ENCODE results near the gene KRTDAP.

KRTDAP gene, protein sequence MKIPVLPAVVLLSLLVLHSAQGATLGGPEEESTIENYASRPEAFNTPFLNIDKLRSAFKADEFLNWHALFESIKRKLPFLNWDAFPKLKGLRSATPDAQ

DNA sequence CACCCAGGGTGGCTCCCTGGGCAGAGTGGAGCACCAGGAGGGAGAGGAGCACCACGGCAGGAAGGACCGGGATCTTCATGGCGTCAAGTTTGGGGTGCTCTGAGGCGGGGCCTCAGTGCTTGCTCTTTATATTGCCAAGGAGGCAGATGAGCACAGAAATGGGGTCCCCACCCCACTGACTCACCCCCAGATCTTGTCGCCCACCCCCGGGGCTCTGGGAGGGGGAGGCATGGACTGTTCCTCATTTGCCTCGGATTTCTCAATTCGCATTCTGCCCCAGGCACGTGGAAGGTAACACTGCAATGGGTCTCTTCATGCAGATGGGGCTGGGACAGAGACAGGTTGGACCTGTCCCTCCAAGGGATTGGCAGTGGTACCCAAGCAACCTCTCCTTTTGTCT is at the start of gene KRTDAP:
Gene KRTDAP (minus strand): TSS at position 101 of the 400 bp plus-strand sequence. CDS start 22 bp downstream, at position 79.
- no peak for DNase-seq

DNA sequence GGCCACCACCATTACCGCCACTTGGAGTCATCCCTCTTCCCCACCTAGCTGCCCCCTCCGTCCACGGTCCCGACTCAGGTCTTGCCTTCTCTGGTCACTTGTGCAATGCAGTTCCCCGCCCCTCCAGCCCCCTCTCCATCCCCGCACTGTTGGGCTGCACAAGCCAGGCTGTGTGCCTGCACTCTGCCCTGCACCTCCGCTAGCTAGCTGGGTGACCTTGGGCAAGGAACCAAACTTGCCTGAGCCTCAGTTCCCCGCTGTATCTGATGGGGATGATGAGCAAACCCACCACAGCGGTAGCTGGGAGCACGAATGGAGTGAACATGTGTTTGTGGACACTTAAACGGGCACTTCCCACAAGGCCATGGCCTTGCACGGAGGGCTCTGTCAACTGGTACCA is 49.6 kb upstream of the KRTDAP start:
- no peak for DNase-seq

- no peak for DNase-seq
These were observed 49.0 kb upstream of the KRTDAP start for GRCh38 chr19:35539314-35539713.

DNA sequence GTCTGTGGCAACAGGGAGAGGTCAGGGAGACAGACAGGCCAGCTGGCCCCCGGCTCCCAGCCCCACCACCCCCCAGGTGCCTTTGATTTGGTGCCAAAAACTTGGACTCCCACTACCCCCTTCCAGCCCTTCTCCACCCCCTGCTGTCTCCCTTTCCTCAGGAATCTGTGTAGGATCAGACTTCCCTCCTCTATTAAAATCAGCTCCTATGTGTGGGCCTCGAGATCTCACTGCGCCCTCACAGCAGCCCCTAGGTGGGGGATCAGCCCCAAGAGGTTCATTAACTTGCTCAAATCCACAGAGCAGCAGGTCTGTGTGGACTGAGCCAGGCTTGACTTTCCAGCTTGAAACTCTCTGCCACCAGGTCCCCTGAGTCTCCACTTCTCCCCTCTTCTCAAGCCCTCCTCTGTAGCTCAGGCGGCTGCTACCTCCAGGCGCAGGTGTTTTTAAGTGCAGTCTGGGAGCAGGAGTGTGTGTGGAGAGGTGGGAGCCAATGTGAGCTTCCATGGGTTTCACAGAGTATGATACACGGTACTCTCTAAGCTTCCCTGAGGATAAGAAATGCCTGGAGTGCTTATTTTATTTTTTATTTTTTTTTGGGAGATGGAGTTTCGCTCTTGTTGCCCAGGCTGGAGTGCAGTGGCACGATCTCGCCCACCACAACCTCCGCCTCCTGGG is 44.7 kb upstream of the KRTDAP start:
- no peak for DNase-seq

DNA sequence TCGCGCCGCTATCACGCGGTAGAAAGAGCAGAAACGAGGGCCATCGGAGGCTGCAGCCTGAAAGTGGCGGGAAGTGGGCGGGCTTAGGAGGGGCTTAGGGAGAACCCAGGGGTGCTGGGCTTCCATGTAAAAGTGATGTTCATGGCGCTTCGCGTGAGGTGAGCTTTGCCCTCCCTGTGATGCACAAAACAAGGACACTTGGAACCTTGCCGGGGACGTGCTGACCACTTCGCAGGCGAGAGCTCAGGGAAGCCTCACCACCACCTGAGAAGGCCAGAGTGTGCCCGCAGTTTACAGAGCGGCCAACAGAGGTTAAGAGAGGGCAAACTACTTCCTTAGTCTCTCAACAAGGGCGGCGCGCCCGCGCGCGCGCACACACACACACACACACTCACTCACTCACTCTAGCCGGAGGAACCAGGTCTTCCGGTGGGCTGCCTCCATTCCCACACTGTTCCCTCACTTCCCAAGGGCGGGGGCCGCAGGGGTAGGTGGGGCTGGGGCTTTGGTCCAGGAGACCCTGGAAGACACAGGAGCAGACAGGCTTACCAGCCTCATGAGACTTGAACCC is 43.6 kb upstream of the KRTDAP start:
- no peak for DNase-seq

GRCh38 chr19:35533201-35533821 is 43.0 kb upstream of the KRTDAP start, which contains the start of gene GAPDHS:
GAPDHS (plus strand) TSS chr19:35533456; CDS start chr19:35533528, 72 bp downstream.
- no peak for DNase-seq

DNA sequence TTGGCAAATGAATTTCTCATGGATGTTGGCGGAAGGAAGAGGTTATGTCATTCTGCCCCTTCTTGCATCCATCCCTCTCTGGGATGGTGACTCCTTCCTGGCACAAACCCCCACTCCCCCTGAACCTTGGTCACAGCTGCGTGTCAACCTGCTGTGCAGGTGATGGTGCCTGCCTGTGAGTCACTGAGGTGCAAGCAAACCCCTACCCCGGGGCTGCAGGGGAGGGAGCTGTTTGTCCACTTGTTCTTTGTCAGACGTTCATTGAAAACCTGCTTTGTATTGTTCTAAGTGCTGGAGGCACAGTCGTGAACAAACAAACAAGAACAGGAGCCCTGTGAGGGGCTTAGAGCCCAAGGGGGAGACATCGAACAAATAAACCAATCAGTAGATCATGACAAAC is 41.0 kb upstream of the KRTDAP start:
- no peak for DNase-seq

- no peak for DNase-seq
These were observed 39.3 kb upstream of the KRTDAP start for GRCh38 chr19:35529241-35530218.

DNA sequence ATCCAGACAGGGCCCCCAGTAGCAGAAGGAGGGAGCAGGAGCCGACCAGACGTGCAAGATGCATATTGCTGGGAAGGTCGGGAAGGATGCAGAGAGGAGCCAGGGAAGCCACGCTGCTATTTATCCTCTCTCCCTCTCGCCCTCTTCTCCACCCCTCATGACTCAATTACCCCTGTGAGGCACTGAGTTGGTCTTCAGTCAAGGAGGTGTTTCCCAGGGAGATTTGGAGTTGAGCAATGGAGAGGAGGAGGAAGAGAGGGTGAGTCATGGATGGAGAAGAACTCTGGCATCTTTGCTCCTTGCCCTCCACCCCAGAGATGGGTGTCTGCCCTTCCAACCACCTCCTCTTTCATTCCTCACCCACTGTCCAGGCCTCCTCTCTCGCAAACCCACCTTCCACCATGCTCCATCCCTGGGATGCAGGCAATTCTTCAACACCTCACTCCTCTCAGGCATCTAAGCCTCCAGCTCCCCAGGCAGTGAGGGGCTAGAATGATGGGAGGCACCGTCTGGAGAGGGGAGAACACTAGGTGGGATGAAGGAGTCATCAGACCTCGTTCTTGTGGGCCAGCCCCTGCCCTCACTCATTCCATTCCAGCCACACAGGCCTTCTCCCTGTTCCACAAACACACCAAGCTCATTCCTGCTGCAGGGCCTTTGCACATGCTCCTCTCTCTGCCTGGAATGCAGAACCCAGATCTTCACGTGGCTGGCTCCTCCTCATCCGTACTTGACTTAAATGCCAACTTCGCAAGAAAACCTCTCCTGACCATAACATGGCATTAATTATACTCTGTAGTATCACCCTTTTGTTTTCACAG is 38.2 kb upstream of the KRTDAP start, which contains the start of gene SBSN:
Gene SBSN (minus strand): TSS at position 94 of the 821 bp plus-strand sequence. CDS start 30 bp downstream, at position 64.
- no peak for DNase-seq

- no peak for DNase-seq
These were observed 35.6 kb upstream of the KRTDAP start for GRCh38 chr19:35525873-35526272.

DNA sequence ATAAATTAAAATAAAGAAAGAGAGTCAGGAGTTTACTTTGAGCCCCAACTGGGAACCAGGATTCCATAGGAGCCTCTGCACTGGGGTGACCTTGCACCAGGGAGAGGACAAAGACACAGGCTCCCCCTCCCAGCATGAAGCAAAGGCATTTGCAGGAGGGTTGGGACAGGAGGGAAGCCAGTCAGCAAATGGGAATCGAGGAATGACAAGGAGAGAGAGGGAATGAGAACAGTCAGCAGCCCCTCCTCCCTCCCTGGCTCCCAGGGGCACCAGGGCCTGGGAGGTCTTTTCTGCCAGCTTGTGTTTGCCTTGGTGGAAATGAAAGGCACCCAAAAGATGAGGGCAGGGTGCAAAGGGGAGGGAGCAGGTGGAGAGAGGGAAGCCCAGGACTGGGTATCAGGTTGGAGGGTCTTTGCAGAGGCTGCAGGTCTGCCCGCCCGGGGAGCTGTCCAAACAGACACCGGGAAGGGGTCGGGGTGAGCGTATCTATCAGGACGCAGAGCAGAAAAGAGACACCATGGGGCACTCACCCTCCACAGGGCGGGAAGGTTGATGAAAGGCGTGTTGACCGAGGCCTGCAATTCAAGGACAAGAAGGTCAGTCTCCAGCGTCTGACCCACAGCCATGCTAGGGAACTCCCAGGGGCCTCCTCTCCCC is 34.0 kb upstream of the KRTDAP start:
- no peak for DNase-seq

GRCh38 chr19:35522745-35523327 is 32.6 kb upstream of the KRTDAP start:
- DNase-seq: no peak

- no peak for DNase-seq
These were observed 31.0 kb upstream of the KRTDAP start for GRCh38 chr19:35521124-35521743.

- no peak for DNase-seq
These were observed 29.0 kb upstream of the KRTDAP start for GRCh38 chr19:35519291-35519690.

GRCh38 chr19:35518313-35518712 is 28.0 kb upstream of the KRTDAP start:
- DNase-seq: no peak

DNA sequence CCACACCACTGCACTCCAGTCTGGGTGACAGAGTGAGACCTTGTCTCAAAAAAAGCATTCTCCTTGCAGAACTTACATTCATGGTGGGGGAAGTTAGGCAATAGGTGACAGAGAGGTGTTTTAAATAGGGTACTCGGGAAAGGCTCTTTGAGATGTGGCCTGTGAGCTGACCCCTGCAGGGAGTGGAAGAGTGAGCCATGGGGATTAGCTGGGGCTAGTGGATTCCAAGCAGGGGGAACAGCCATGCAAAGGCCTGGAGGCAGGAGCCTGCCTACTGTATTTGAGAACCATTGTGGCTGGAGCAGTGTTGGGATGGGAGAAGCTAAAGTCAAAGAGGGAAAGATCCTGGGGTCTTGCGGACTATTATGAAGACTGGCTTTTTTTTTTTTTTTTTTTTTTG is 27.1 kb upstream of the KRTDAP start:
- no peak for DNase-seq

- DNase-seq: no peak
These were observed 26.0 kb upstream of the KRTDAP start for GRCh38 chr19:35516310-35516709.

- DNase-seq: no peak
These were observed 24.1 kb upstream of the KRTDAP start for GRCh38 chr19:35514282-35514809.

GRCh38 chr19:35513628-35514281 is 23.5 kb upstream of the KRTDAP start, which contains the start of gene DMKN:
DMKN (minus strand) TSS chr19:35513649; CDS start chr19:35513475, 174 bp downstream.
- no peak for DNase-seq

Measured in NCI-H187 treated with DMSO at 0.1 percent for 48 hours (cell line).